H1 (cell line): ENCODE results near the gene SEMA3B. TPM values are rescaled to one million over a fixed set of nuclear protein-coding genes. Genes with fewer than 3 reads are reported as not detected.

Experiments used
- CEBPB ChIP-seq: IDR thresholded peaks from 2 replicates; pipeline ENCODE4 v1.6.1; 2012; ENCODE audit warnings: low read depth, low read length
- CREB1 ChIP-seq: IDR thresholded peaks from 2 replicates; pipeline ENCODE4 v1.6.1; 2012; ENCODE audit warnings: inconsistent platforms
- EP300 ChIP-seq, 2 experiments: IDR thresholded peaks; 1 replicate in 1 of 2; 2 replicates in 1 of 2; pipeline ENCODE4 v1.6.1; 2011 to 2012; ENCODE audit warnings: low read depth in 2 of 2, low read length in 2 of 2, mild to moderate bottlenecking in 2 of 2, borderline replicate concordance in 1 of 2, inconsistent platforms in 1 of 2, moderate library complexity in 1 of 2
- HDAC6 ChIP-seq: IDR thresholded peaks from one replicate; pipeline ENCODE4 v1.7.1; 2012; ENCODE audit warnings: low read depth, mild to moderate bottlenecking, inconsistent platforms, low read length, moderate library complexity
- RAD21 ChIP-seq, 2 experiments: IDR thresholded peaks in 1 of 2; conservative IDR thresholded peaks in 1 of 2; 2 replicates each; pipeline ENCODE4 v1.6.1; 2011; ENCODE audit warnings: low read depth in 2 of 2, low read length in 2 of 2, improper control_type of control experiment in 1 of 2, inconsistent platforms in 1 of 2, mild to moderate bottlenecking in 1 of 2, moderate library complexity in 1 of 2
- SAP30 ChIP-seq: fragments of 300-600 bp; sonication (generic); IDR thresholded peaks from 2 replicates; pipeline ENCODE4 v1.7.1; 2012; ENCODE audit warnings: low read length, moderate library complexity, mild to moderate bottlenecking, inconsistent platforms; ENCODE audit not compliant: insufficient read depth, insufficient replicate concordance
- SIX5 ChIP-seq: IDR thresholded peaks from 2 replicates; pipeline ENCODE4 v1.6.1; 2011; ENCODE audit warnings: mild to moderate bottlenecking, low read depth, low read length
- SRF ChIP-seq: IDR thresholded peaks from 2 replicates; pipeline ENCODE4 v1.6.1; 2011; ENCODE audit warnings: mild to moderate bottlenecking, low read depth, low read length, moderate library complexity
- polyA plus RNA-seq, 7 experiments: library from polyadenylated mRNA; depleted of rRNA in 3 of 7; stranded (reverse) in 5 of 7; unstranded in 2 of 7; fragments of >200 nt in 5 of 7; fragments of 200-250 nt in 2 of 7; gene quantifications; 1 replicate in 5 of 7; 2 replicates in 1 of 7; 4 replicates in 1 of 7; pipeline versions ENCODE4 v1.2.1 to v1.2.3, GENCODE V29; 2011 to 2013; ENCODE audit warnings: missing spikeins in 2 of 7, mixed read lengths in 2 of 7
- total RNA-seq: library from RNA; stranded (reverse); fragmentation: NEBNext Ultra II Directional; extraction: Animal tissue kit (Norgen Biotek cat#: 25700); gene quantifications from 2 replicates; pipeline ENCODE4 v1.2.1, GENCODE V29; 2021
- TF ChIP-seq, protein P1 (sequence below): fragments of 300-600 bp; sonication (generic); IDR thresholded peaks from 2 replicates; pipeline ENCODE4 v1.7.1; 2012; ENCODE audit warnings: low read length, moderate library complexity, mild to moderate bottlenecking, inconsistent platforms; ENCODE audit not compliant: insufficient replicate concordance

The SEMA3B gene
- total and polyA plus RNA-seq, 2 of the 8 experiments (the other 6 are each of a cell fraction or from before 2014, with no cell fraction given): 3.0 to 4.7 TPM

DNA sequence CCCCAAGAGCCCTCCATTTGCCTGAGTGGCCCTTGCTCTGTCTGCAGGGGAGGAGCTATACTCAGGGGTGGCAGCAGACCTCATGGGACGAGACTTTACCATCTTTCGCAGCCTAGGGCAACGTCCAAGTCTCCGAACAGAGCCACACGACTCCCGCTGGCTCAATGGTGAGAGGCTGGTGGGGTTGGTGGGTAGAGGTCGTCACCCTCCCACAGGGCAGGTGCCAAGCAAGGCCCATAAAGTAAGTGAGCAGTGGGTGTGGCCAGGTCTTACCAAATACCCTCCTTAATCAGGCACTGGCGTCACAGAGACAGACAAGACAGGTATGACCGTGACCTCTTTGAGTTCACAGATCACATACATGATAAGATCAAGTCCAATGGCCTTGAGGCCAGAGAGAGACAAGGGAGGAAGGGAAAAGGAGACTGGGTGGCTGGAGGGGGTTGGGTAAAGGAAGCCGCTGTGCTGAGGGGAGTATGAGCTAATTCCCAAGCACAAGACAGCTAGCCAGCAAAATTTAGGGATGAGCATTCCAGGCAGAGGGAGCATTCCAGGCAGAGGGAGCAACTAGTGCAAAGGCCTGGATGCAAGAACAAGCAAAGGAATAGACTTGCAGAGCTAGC is 2.5 kb downstream of the SEMA3B start (continued):
- TF ChIP-seq HDAC6 (no peak), CREB1 (no peak), SAP30 (no peak), SRF (no peak), CEBPB (no peak), EP300 (IDR thresholded peaks at IDR 0.05; ENCODE audit: borderline replicate concordance in 1 of 2, low read depth in 2 of 2, low read length in 2 of 2) (no peak), SIX5 (no peak), RAD21 (IDR thresholded peaks at IDR 0.05 in 1 of 2, conservative IDR thresholded peaks at IDR 0.05 in 1 of 2; ENCODE audit: low read depth in 2 of 2, low read length in 2 of 2) (no peak)
- TF ChIP-seq, protein P1, sequence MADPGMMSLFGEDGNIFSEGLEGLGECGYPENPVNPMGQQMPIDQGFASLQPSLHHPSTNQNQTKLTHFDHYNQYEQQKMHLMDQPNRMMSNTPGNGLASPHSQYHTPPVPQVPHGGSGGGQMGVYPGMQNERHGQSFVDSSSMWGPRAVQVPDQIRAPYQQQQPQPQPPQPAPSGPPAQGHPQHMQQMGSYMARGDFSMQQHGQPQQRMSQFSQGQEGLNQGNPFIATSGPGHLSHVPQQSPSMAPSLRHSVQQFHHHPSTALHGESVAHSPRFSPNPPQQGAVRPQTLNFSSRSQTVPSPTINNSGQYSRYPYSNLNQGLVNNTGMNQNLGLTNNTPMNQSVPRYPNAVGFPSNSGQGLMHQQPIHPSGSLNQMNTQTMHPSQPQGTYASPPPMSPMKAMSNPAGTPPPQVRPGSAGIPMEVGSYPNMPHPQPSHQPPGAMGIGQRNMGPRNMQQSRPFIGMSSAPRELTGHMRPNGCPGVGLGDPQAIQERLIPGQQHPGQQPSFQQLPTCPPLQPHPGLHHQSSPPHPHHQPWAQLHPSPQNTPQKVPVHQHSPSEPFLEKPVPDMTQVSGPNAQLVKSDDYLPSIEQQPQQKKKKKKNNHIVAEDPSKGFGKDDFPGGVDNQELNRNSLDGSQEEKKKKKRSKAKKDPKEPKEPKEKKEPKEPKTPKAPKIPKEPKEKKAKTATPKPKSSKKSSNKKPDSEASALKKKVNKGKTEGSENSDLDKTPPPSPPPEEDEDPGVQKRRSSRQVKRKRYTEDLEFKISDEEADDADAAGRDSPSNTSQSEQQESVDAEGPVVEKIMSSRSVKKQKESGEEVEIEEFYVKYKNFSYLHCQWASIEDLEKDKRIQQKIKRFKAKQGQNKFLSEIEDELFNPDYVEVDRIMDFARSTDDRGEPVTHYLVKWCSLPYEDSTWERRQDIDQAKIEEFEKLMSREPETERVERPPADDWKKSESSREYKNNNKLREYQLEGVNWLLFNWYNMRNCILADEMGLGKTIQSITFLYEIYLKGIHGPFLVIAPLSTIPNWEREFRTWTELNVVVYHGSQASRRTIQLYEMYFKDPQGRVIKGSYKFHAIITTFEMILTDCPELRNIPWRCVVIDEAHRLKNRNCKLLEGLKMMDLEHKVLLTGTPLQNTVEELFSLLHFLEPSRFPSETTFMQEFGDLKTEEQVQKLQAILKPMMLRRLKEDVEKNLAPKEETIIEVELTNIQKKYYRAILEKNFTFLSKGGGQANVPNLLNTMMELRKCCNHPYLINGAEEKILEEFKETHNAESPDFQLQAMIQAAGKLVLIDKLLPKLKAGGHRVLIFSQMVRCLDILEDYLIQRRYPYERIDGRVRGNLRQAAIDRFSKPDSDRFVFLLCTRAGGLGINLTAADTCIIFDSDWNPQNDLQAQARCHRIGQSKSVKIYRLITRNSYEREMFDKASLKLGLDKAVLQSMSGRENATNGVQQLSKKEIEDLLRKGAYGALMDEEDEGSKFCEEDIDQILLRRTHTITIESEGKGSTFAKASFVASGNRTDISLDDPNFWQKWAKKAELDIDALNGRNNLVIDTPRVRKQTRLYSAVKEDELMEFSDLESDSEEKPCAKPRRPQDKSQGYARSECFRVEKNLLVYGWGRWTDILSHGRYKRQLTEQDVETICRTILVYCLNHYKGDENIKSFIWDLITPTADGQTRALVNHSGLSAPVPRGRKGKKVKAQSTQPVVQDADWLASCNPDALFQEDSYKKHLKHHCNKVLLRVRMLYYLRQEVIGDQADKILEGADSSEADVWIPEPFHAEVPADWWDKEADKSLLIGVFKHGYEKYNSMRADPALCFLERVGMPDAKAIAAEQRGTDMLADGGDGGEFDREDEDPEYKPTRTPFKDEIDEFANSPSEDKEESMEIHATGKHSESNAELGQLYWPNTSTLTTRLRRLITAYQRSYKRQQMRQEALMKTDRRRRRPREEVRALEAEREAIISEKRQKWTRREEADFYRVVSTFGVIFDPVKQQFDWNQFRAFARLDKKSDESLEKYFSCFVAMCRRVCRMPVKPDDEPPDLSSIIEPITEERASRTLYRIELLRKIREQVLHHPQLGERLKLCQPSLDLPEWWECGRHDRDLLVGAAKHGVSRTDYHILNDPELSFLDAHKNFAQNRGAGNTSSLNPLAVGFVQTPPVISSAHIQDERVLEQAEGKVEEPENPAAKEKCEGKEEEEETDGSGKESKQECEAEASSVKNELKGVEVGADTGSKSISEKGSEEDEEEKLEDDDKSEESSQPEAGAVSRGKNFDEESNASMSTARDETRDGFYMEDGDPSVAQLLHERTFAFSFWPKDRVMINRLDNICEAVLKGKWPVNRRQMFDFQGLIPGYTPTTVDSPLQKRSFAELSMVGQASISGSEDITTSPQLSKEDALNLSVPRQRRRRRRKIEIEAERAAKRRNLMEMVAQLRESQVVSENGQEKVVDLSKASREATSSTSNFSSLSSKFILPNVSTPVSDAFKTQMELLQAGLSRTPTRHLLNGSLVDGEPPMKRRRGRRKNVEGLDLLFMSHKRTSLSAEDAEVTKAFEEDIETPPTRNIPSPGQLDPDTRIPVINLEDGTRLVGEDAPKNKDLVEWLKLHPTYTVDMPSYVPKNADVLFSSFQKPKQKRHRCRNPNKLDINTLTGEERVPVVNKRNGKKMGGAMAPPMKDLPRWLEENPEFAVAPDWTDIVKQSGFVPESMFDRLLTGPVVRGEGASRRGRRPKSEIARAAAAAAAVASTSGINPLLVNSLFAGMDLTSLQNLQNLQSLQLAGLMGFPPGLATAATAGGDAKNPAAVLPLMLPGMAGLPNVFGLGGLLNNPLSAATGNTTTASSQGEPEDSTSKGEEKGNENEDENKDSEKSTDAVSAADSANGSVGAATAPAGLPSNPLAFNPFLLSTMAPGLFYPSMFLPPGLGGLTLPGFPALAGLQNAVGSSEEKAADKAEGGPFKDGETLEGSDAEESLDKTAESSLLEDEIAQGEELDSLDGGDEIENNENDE: no peak
